ENCODE data around the gene STAT5B.

The STAT5B gene

GRCh38 chr17:42192189-42193126 lies 83.7 kb downstream of the STAT5B start:
- no peaks in the 10 kb centered on the region for H3K27me3 ChIP-seq (ENCODE audit: insufficient read depth, low read length)
- no CpG with 5 or more reads among the region's 23 CpGs for WGBS (ENCODE audit: extremely low coverage, insufficient coverage, insufficient read length)
- no peak overlapping the region for H2BK120ac ChIP-seq (ENCODE audit: insufficient read depth, low read length, poor library complexity)
- H4K8ac ChIP-seq (ENCODE audit: low read depth, low read length), result no peak overlapping the region
- no peak overlapping the region for H3K23ac ChIP-seq (ENCODE audit: low read length)
- no peak overlapping the region for H2AFZ ChIP-seq (ENCODE audit: insufficient read depth, low read length, poor library complexity)
- H3K18ac ChIP-seq (ENCODE audit: low read length), result no peak overlapping the region
- no peak for DNase-seq
- no peak overlapping the region for H4K12ac ChIP-seq (ENCODE audit: low read depth, low read length)
- no peak overlapping the region for H3K4me3 ChIP-seq (ENCODE audit: low read depth, low read length)
- no peak overlapping the region for H3K14ac ChIP-seq (ENCODE audit: low read length)
- H3K79me1 ChIP-seq (ENCODE audit: low read length), result peaks cover 2% of the 10 kb centered on the region
- no peaks in the 10 kb centered on the region for H3K9me3 ChIP-seq (ENCODE audit: insufficient read depth, low read depth, low read length)
- H2AK5ac ChIP-seq (ENCODE audit: low read length), result no peak overlapping the region
- no peak overlapping the region for H3K9ac ChIP-seq (ENCODE audit: low read length)
- peaks cover 0 to 4% of the 10 kb centered on the region in 2 experiments for H3K4me1 ChIP-seq (ENCODE audit: control insufficient read depth in 1 of 2, insufficient read depth in 2 of 2, low read length in 2 of 2)
- H3K36me3 ChIP-seq (ENCODE audit: control insufficient read depth in 1 of 2, insufficient read depth in 2 of 2, low read length in 2 of 2), result no peaks in the 10 kb centered on the region
- no peak overlapping the region for H3K4me2 ChIP-seq (ENCODE audit: low read length)
- no peak overlapping the region for H4K91ac ChIP-seq (ENCODE audit: low read depth, low read length)
- H3K4ac ChIP-seq (ENCODE audit: low read depth, low read length), result no peak overlapping the region
- H3K27ac ChIP-seq (ENCODE audit: low read depth, low read length), result no peak overlapping the region
- no peaks in the 10 kb centered on the region for H3K79me2 ChIP-seq (ENCODE audit: control insufficient read depth, insufficient read depth, low read length, poor library complexity)
- no peak overlapping the region for H2BK5ac ChIP-seq (ENCODE audit: low read depth, low read length, poor library complexity)
- H2BK12ac ChIP-seq (ENCODE audit: low read length), result no peak overlapping the region

- H2BK120ac ChIP-seq (ENCODE audit: insufficient read depth, low read length, poor library complexity), result no peak overlapping the region
- H3K9ac ChIP-seq (ENCODE audit: low read length), result no peak overlapping the region
- H3K18ac ChIP-seq (ENCODE audit: low read length), result no peak overlapping the region
- no peak overlapping the region for H3K14ac ChIP-seq (ENCODE audit: low read length)
- peaks cover 2% of the 10 kb centered on the region for H3K79me1 ChIP-seq (ENCODE audit: low read length)
- H3K36me3 ChIP-seq (ENCODE audit: control insufficient read depth in 1 of 2, insufficient read depth in 2 of 2, low read length in 2 of 2), result no peaks in the 10 kb centered on the region
- no peak overlapping the region for H3K23ac ChIP-seq (ENCODE audit: low read length)
- no peak overlapping the region for H3K4me2 ChIP-seq (ENCODE audit: low read length)
- no peak overlapping the region for H3K4ac ChIP-seq (ENCODE audit: low read depth, low read length)
- H3K9me3 ChIP-seq (ENCODE audit: insufficient read depth, low read depth, low read length), result no peaks in the 10 kb centered on the region
- H2BK5ac ChIP-seq (ENCODE audit: low read depth, low read length, poor library complexity), result no peak overlapping the region
- H3K27me3 ChIP-seq (ENCODE audit: insufficient read depth, low read length), result no peaks in the 10 kb centered on the region
- DNase-seq, result no peak
- no peak overlapping the region for H3K4me3 ChIP-seq (ENCODE audit: low read depth, low read length)
- H4K8ac ChIP-seq (ENCODE audit: low read depth, low read length), result no peak overlapping the region
- WGBS (ENCODE audit: extremely low coverage, insufficient coverage, insufficient read length), result no CpG with 5 or more reads among the region's 5 CpGs
- no peaks in the 10 kb centered on the region for H3K79me2 ChIP-seq (ENCODE audit: control insufficient read depth, insufficient read depth, low read length, poor library complexity)
- H2AK5ac ChIP-seq (ENCODE audit: low read length), result no peak overlapping the region
- peaks cover 0 to 4% of the 10 kb centered on the region in 2 experiments for H3K4me1 ChIP-seq (ENCODE audit: control insufficient read depth in 1 of 2, insufficient read depth in 2 of 2, low read length in 2 of 2)
- H4K91ac ChIP-seq (ENCODE audit: low read depth, low read length), result no peak overlapping the region
- H3K27ac ChIP-seq (ENCODE audit: low read depth, low read length), result no peak overlapping the region
- no peak overlapping the region for H2BK12ac ChIP-seq (ENCODE audit: low read length)
- no peak overlapping the region for H2AFZ ChIP-seq (ENCODE audit: insufficient read depth, low read length, poor library complexity)
- no peak overlapping the region for H4K12ac ChIP-seq (ENCODE audit: low read depth, low read length)
Measured at GRCh38 chr17:42191275-42191608, 84.9 kb downstream of the STAT5B start.

- H3K79me2 ChIP-seq (ENCODE audit: control insufficient read depth, insufficient read depth, low read length, poor library complexity), result no peaks in the 10 kb centered on the region
- H4K12ac ChIP-seq (ENCODE audit: low read depth, low read length), result no peak overlapping the region
- H2AK5ac ChIP-seq (ENCODE audit: low read length), result no peak overlapping the region
- H3K4ac ChIP-seq (ENCODE audit: low read depth, low read length), result no peak overlapping the region
- H4K91ac ChIP-seq (ENCODE audit: low read depth, low read length), result no peak overlapping the region
- no peaks in the 10 kb centered on the region for H3K27me3 ChIP-seq (ENCODE audit: insufficient read depth, low read length)
- no peak overlapping the region for H2BK120ac ChIP-seq (ENCODE audit: insufficient read depth, low read length, poor library complexity)
- H4K8ac ChIP-seq (ENCODE audit: low read depth, low read length), result no peak overlapping the region
- H3K9me3 ChIP-seq (ENCODE audit: insufficient read depth, low read depth, low read length), result no peaks in the 10 kb centered on the region
- no peak overlapping the region for H3K4me3 ChIP-seq (ENCODE audit: low read depth, low read length)
- H2BK5ac ChIP-seq (ENCODE audit: low read depth, low read length, poor library complexity), result no peak overlapping the region
- peaks cover 0 to 4% of the 10 kb centered on the region in 2 experiments for H3K4me1 ChIP-seq (ENCODE audit: control insufficient read depth in 1 of 2, insufficient read depth in 2 of 2, low read length in 2 of 2)
- H3K23ac ChIP-seq (ENCODE audit: low read length), result no peak overlapping the region
- no peak overlapping the region for H3K9ac ChIP-seq (ENCODE audit: low read length)
- peaks cover 2% of the 10 kb centered on the region for H3K79me1 ChIP-seq (ENCODE audit: low read length)
- no peak overlapping the region for H3K27ac ChIP-seq (ENCODE audit: low read depth, low read length)
- no peak overlapping the region for H3K14ac ChIP-seq (ENCODE audit: low read length)
- WGBS (ENCODE audit: extremely low coverage, insufficient coverage, insufficient read length), result no CpG with 5 or more reads among the region's 17 CpGs
- no peak overlapping the region for H3K18ac ChIP-seq (ENCODE audit: low read length)
- H2BK12ac ChIP-seq (ENCODE audit: low read length), result no peak overlapping the region
- DNase-seq, result no peak
- no peaks in the 10 kb centered on the region for H3K36me3 ChIP-seq (ENCODE audit: control insufficient read depth in 1 of 2, insufficient read depth in 2 of 2, low read length in 2 of 2)
- H2AFZ ChIP-seq (ENCODE audit: insufficient read depth, low read length, poor library complexity), result no peak overlapping the region
- H3K4me2 ChIP-seq (ENCODE audit: low read length), result no peak overlapping the region
Measured at GRCh38 chr17:42190491-42191274, 85.5 kb downstream of the STAT5B start.

GRCh38 chr17:42189651-42189965 lies 86.6 kb downstream of the STAT5B start:
- H4K8ac ChIP-seq (ENCODE audit: low read depth, low read length), result no peak overlapping the region
- H3K27me3 ChIP-seq (ENCODE audit: insufficient read depth, low read length), result peaks cover under 1% of the 10 kb centered on the region
- H3K79me1 ChIP-seq (ENCODE audit: low read length), result peaks cover 2% of the 10 kb centered on the region
- no peak overlapping the region for H2BK5ac ChIP-seq (ENCODE audit: low read depth, low read length, poor library complexity)
- no peaks in the 10 kb centered on the region for H3K79me2 ChIP-seq (ENCODE audit: control insufficient read depth, insufficient read depth, low read length, poor library complexity)
- H3K14ac ChIP-seq (ENCODE audit: low read length), result no peak overlapping the region
- H3K23ac ChIP-seq (ENCODE audit: low read length), result no peak overlapping the region
- H3K4me3 ChIP-seq (ENCODE audit: low read depth, low read length), result no peak overlapping the region
- no peak overlapping the region for H3K9ac ChIP-seq (ENCODE audit: low read length)
- H3K9me3 ChIP-seq (ENCODE audit: insufficient read depth, low read depth, low read length), result no peaks in the 10 kb centered on the region
- H3K4me1 ChIP-seq (ENCODE audit: control insufficient read depth in 1 of 2, insufficient read depth in 2 of 2, low read length in 2 of 2), result peaks cover 0 to 5% of the 10 kb centered on the region in 2 experiments
- no peak for DNase-seq
- H2AFZ ChIP-seq (ENCODE audit: insufficient read depth, low read length, poor library complexity), result no peak overlapping the region
- no peaks in the 10 kb centered on the region for H3K36me3 ChIP-seq (ENCODE audit: control insufficient read depth in 1 of 2, insufficient read depth in 2 of 2, low read length in 2 of 2)
- WGBS (ENCODE audit: extremely low coverage, insufficient coverage, insufficient read length), result no CpG with 5 or more reads among the region's 11 CpGs
- no peak overlapping the region for H3K4me2 ChIP-seq (ENCODE audit: low read length)
- H4K91ac ChIP-seq (ENCODE audit: low read depth, low read length), result no peak overlapping the region
- H3K4ac ChIP-seq (ENCODE audit: low read depth, low read length), result no peak overlapping the region
- no peak overlapping the region for H3K18ac ChIP-seq (ENCODE audit: low read length)
- no peak overlapping the region for H2BK12ac ChIP-seq (ENCODE audit: low read length)
- H2AK5ac ChIP-seq (ENCODE audit: low read length), result no peak overlapping the region
- no peak overlapping the region for H2BK120ac ChIP-seq (ENCODE audit: insufficient read depth, low read length, poor library complexity)
- H4K12ac ChIP-seq (ENCODE audit: low read depth, low read length), result no peak overlapping the region
- H3K27ac ChIP-seq (ENCODE audit: low read depth, low read length), result no peak overlapping the region
